HL-60 (cell line): ENCODE measurements around the gene C10orf71.

Source experiments
- CTCF ChIP-seq: IDR thresholded peaks from one replicate; pipeline ENCODE4 v1.5.1; 2011; ENCODE audit warnings: low read length, control low read depth, inconsistent platforms; ENCODE audit not compliant: insufficient read depth
- POLR2AphosphoS5 ChIP-seq: IDR thresholded peaks from 2 replicates; pipeline ENCODE4 v1.6.1; 2012; ENCODE audit warnings: low read depth
- REST ChIP-seq: IDR thresholded peaks from 2 replicates; pipeline ENCODE4 v1.6.1; 2012; ENCODE audit warnings: low read depth; ENCODE audit not compliant: insufficient replicate concordance

GRCh38 chr10:49264177-49264677 is 34.7 kb upstream of the C10orf71 start:
- TF ChIP-seq CTCF (no peak), REST (no peak), POLR2AphosphoS5 (no peak)
